SW 1271 (cell line): ENCODE results near the gene TRIM7.
"Not testable (repeated sequence)": the region's sequence is repeated elsewhere in the genome, so short reads cannot be mapped to it uniquely, and the experiment has no call there.

Source experiments
- DNase-seq, 2 experiments: peaks; one replicate each; lab custom pipeline; 2025; lab: John Stamatoyannopoulos, UW

The TRIM7 gene

DNA sequence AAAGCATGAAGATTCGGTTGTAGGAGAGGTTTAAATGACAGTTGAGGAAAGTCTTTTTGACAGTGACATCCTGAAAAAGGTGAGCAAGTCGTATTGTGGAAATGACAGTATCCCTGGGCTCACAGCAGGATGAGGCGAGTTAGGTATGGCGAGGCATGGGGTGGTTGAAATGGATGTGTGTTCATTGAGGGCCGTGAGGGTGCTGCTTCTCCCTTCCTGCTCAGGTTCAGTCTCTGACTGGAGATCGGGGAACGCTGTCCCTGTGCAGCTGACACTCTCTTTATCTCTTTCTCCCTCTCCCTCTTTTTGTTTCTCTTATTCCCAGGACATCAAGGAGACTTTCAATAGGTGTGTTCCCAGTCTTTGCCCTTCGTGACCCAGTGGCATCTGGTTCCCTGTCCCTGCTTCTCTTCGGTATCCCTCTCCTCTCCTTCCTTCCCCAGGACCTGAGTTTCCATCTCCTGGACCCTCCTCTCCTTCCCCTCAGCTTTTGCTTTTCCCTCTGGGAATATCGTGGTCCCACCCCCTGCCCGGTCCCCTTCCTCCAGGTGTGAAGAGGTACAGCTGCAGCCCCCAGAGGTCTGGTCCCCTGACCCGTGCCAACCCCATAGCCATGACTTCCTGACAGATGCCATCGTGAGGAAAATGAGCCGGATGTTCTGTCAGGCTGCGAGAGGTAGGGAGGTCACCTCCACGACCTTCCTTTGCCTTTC, 28.2 kb upstream of the TRIM7 start:
- DNase-seq = no peak

GRCh38 chr5:181232593-181232992, 27.6 kb upstream of the TRIM7 start:
- DNase-seq = no peak

DNA sequence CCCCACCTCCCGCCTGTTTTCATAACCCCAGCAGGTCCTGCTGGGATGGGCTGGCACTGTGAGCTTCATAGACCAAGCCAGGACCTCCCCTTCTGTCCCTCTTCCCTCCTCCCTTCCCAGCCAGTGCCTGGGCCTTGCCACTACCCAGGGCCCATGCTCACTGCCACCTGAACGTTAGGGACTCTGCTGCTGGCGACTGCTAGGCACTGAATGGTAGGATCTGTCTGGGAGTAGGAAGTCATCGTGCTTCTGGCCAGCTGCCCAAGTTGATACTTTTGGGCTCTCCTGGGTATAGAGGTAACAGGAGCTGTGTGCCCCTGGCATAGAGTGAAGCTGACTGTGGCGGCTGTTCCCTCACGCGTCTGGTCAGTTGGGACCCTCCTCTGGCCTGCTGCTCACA, 26.4 kb upstream of the TRIM7 start:
- no peak for DNase-seq

DNA sequence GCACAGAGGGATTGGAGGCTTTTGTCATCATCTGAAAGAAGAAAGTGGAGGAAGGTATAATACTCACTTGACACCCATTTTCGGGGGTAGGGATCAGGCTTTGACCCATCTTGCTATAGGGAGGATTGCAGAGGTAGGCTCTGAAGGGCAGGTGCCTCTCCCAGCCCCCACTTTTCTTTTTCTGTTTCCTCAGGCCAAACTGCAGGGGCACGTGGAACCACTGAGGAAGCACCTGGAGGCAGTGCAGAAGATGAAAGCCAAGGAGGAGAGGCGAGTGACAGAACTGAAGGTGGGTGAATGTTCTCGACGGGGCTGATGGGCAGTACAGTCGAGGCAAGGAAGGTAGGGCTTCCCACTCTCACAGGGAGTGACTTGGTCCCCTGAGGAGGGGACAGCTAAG, 25.6 kb upstream of the TRIM7 start:
- no peak for DNase-seq

- no peak for DNase-seq
Measured at GRCh38 chr5:181229996-181230395, 25.0 kb upstream of the TRIM7 start.

GRCh38 chr5:181224390-181225229, 19.6 kb upstream of the TRIM7 start:
- DNase-seq = no peak

DNA sequence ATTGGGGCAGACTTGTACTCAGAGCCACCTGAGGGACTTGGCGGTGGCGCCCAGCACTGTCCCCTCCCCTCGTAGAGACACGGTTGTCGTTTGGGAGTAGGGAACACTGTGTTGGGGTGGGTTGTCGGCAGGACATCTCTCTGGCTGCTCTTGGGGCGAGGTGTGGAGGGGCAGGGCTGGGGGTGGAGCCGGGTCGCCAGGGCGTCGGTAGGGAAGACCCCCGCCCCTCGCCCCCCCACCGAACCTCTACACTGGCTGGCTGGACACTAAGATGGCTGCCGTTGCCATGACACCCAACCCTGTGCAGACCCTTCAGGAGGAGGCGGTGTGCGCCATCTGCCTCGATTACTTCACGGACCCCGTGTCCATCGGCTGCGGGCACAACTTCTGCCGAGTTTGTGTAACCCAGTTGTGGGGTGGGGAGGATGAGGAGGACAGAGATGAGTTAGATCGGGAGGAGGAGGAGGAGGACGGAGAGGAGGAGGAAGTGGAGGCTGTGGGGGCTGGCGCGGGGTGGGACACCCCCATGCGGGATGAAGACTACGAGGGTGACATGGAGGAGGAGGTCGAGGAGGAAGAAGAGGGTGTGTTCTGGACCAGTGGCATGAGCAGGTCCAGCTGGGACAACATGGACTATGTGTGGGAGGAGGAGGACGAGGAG, 18.9 kb upstream of the TRIM7 start:
- no peak for DNase-seq

- DNase-seq = no peak
Measured at GRCh38 chr5:181223058-181223728, 18.2 kb upstream of the TRIM7 start, which contains the start of gene TRIM41. TRIM41 (plus strand) TSS chr5:181223281; CDS start chr5:181224000, 719 bp downstream.

DNA sequence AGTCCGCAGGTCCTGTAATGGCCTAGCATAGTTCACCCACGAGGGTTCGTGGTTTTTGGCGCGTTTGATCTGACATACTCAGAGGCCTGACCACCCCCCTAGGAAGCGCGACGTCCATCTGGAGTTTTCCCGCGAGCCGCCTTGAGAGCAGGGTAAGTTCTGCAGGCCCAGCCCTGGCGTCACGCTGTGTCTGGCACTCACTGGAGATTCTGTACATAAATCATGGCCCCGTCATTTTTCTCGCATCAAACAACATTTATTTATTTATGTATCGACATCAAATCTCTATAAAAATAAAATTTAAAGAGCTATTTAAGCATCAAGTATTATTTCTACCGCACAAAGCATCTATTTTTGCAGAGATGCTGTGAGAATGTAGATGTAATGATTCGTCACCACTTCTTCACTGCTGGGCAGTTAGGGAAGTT, 17.6 kb upstream of the TRIM7 start:
- DNase-seq = no peak

GRCh38 chr5:181221792-181222629, 17.0 kb upstream of the TRIM7 start:
- DNase-seq = no peak

- no peak for DNase-seq
Measured at GRCh38 chr5:181221105-181221791, 16.3 kb upstream of the TRIM7 start.

GRCh38 chr5:181220178-181220515, 15.2 kb upstream of the TRIM7 start:
- no peak for DNase-seq

GRCh38 chr5:181219262-181220177, 14.5 kb upstream of the TRIM7 start:
- DNase-seq = no peak

GRCh38 chr5:181218795-181219124, 13.8 kb upstream of the TRIM7 start:
- DNase-seq = no peak

GRCh38 chr5:181217803-181218062, 12.7 kb upstream of the TRIM7 start:
- no peak for DNase-seq

DNA sequence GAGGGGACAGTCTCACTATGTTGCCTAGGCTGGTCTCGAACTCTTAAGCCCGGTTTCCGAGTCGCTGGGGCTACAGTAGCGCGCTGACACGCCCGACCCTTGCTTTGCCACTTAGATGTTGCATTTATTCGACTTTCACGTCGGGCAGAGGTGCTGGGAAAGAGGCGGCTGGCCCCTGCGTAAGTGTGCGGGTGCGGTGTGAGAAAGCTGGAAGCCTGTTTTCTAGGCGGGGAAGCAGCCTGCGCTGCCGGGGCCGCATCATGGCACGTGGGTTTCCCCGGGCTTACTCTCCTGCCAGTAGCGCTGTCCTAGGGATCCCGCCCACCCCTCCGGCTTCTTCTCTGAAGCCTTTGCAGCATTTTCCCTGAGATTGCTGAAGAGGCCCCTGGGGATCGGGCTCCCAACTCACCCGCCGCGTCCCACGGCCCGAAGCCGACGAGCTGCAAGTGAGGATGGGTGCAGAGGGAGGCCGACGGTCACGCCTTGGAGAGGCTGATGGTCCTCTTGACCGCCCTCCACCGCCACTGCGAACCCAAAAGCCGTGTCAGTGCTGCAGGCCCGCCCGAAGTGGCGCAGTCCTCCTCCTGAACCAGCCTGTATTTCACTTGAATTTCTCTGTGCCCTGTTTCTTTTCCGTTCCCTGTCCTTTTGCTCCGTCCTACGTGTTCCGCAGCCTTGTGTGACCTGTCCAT, 12.3 kb upstream of the TRIM7 start:
- no peak for DNase-seq

GRCh38 chr5:181215997-181216989, 11.3 kb upstream of the TRIM7 start:
- no peak for DNase-seq

GRCh38 chr5:181214249-181214648, 9.3 kb upstream of the TRIM7 start:
- DNase-seq = not testable (repeated sequence)
